K562 (cell line): ENCODE measurements around the gene MTMR3. TPM values are rescaled to one million over a fixed set of nuclear protein-coding genes. Genes with fewer than 3 reads are reported as not detected.

Source experiments
- ATAC-seq: fragments of 200-7000 bp; cut with Tn5 transposase; 3 replicates; pipeline ENCODE4 v1.9.1; 2020; ENCODE audit warnings: moderate library complexity
- BruUV-seq: library from RNA; stranded (reverse); fragments of 400-500 nt; replicated peaks from 2 replicates; lab custom pipeline; 2021; lab: Mats Ljungman, UMichigan
- CTCF ChIA-PET: fragments of 300-600 bp; formaldehyde crosslinking; extraction: SDS; loops from one replicate; lab custom pipeline; 2021; ENCODE audit warnings: low intra/inter-chr PET ratio; lab: Yijun Ruan, JAX
- POLR2A ChIA-PET: fragments of 300-600, 350-650 bp; sonication (Branson Sonifier 250); formaldehyde crosslinking; extraction: SDS; loops from one replicate; lab custom pipeline; 2021; ENCODE audit warnings: antibody characterized with exemption, inconsistent platforms; lab: Yijun Ruan, JAX
- DNase-seq, 4 experiments: peaks; one replicate each; pipeline versions ENCODE4 v3.0.0 to v3.0.0-alpha.2; 2011 to 2018; ENCODE audit warnings: low spot score in 3 of 4, mixed read lengths in 3 of 4; ENCODE audit errors: extremely low read depth in 1 of 4
- FAIRE-seq: peaks from 2 replicates; lab custom pipeline; 2011; peaks lifted over from hg19 to GRCh38; lab: Jason Lieb, UNC
- H2AFZ ChIP-seq: 2 replicates; pipeline ENCODE4 v1.6.0; 2011; ENCODE audit warnings: low read depth, low read length, control low read depth, inconsistent platforms
- H3K27ac ChIP-seq: fragments of 200-600 bp; 3 replicates; pipeline ENCODE4 v1.8.0; 2011; ENCODE audit warnings: low read depth, mild to moderate bottlenecking, control low read depth, inconsistent platforms, low read length, moderate library complexity, mixed read lengths; ENCODE audit errors: extremely low read depth
- H3K27me3 ChIP-seq, 2 experiments: fragments of 300-600 bp in 1 of 2; 2 replicates in 1 of 2; 3 replicates in 1 of 2; pipeline versions ENCODE4 v1.6.0 to v1.8.0; 2011; ENCODE audit warnings: inconsistent platforms in 2 of 2, low read length in 2 of 2, mild to moderate bottlenecking in 1 of 2, mixed read lengths in 1 of 2, moderate library complexity in 1 of 2; ENCODE audit not compliant: control insufficient read depth in 2 of 2, insufficient read depth in 2 of 2
- H3K36me3 ChIP-seq: fragments of 300-600 bp; 3 replicates; pipeline ENCODE4 v1.8.0; 2011; ENCODE audit warnings: mild to moderate bottlenecking, low read length, inconsistent platforms; ENCODE audit not compliant: control insufficient read depth, insufficient read depth
- H3K4me1 ChIP-seq, 2 experiments: fragments of 200-600 bp in 1 of 2; replicated peaks in 1 of 2; 2 replicates in 1 of 2; 3 replicates in 1 of 2; pipeline versions ENCODE4 v1.5.1 to v1.8.0; 2011; ENCODE audit warnings: inconsistent platforms in 2 of 2, low read length in 2 of 2, mild to moderate bottlenecking in 1 of 2, mixed read lengths in 1 of 2, moderate library complexity in 1 of 2; ENCODE audit not compliant: control insufficient read depth in 2 of 2, insufficient read depth in 2 of 2
- H3K4me2 ChIP-seq: 2 replicates; pipeline ENCODE4 v1.6.1; 2011; ENCODE audit warnings: low read length, control low read depth, inconsistent platforms, mixed read lengths; ENCODE audit not compliant: insufficient read depth
- H3K4me3 ChIP-seq: fragments of 200-600 bp; sonication (generic), shearing (Covaris generic); 2 replicates; pipeline ENCODE4 v1.5.1; 2016; ENCODE audit warnings: control low read depth, inconsistent platforms
- H3K79me2 ChIP-seq: fragments of 200-600 bp; 3 replicates; pipeline ENCODE4 v1.8.0; 2011; ENCODE audit warnings: low read length, inconsistent platforms; ENCODE audit not compliant: control insufficient read depth, insufficient read depth
- H3K9ac ChIP-seq, 2 experiments: 2 replicates each; pipeline versions ENCODE4 v1.6.0 to v1.6.1; 2011; ENCODE audit warnings: low read depth in 2 of 2, low read length in 2 of 2, control low read depth in 1 of 2, inconsistent platforms in 1 of 2, mild to moderate bottlenecking in 1 of 2, mixed read lengths in 1 of 2; ENCODE audit not compliant: insufficient read depth in 1 of 2
- H3K9me1 ChIP-seq: one replicate; pipeline ENCODE4 v1.6.0; 2011; ENCODE audit warnings: inconsistent platforms, mild to moderate bottlenecking, low read length, moderate library complexity; ENCODE audit not compliant: control insufficient read depth, insufficient read depth
- H3K9me3 ChIP-seq: replicated peaks from 2 replicates; pipeline ENCODE4 v1.5.1; 2011; ENCODE audit warnings: low read depth, low read length, inconsistent platforms; ENCODE audit not compliant: control insufficient read depth, insufficient read depth
- H4K20me1 ChIP-seq: replicated peaks from 2 replicates; pipeline ENCODE4 v1.6.1; 2011; ENCODE audit warnings: low read length, inconsistent platforms, mixed read lengths; ENCODE audit not compliant: control insufficient read depth, insufficient read depth
- ATF7 ChIP-seq: fragments of 450-650 bp; IDR thresholded peaks from 2 replicates; pipeline ENCODE4 v1.7.1; 2014; ENCODE audit warnings: mild to moderate bottlenecking, moderate library complexity
- CAMTA2 ChIP-seq: fragments of 250-450 bp; sonication (Bioruptor Pico); conservative IDR thresholded peaks from 2 replicates; pipeline ENCODE4 v1.5.1; 2022
- CREB5 ChIP-seq: fragments of 250-450 bp; sonication (Bioruptor Pico); IDR thresholded peaks from 2 replicates; pipeline ENCODE4 v1.5.0; 2020; ENCODE audit warnings: mild to moderate bottlenecking
- E2F6 ChIP-seq, 2 experiments: IDR thresholded peaks; 2 replicates each; pipeline ENCODE4 v1.6.1; 2011; ENCODE audit warnings: borderline replicate concordance in 1 of 2, control low read depth in 1 of 2, low read depth in 1 of 2, low read length in 1 of 2, mild to moderate bottlenecking in 1 of 2, mixed read lengths in 1 of 2, moderate library complexity in 1 of 2; ENCODE audit not compliant: insufficient read depth in 1 of 2, insufficient read length in 1 of 2, poor library complexity in 1 of 2, severe bottlenecking in 1 of 2; ENCODE audit errors: extremely low read depth in 1 of 2
- HSF4 ChIP-seq: fragments of 250-450 bp; sonication (Bioruptor Pico); IDR thresholded peaks from 2 replicates; pipeline ENCODE4 v2.1.2; 2022; ENCODE audit warnings: mild to moderate bottlenecking, moderate library complexity, borderline replicate concordance
- LEF1 ChIP-seq: fragments of 450-650 bp; IDR thresholded peaks from 2 replicates; pipeline ENCODE4 v1.6.1; 2016; ENCODE audit warnings: mild to moderate bottlenecking
- MYBL2 ChIP-seq, 2 experiments: fragments of 450-650 bp in 1 of 2; sonication (generic) in 1 of 2; formaldehyde crosslinking in 1 of 2; IDR thresholded peaks; 2 replicates each; pipeline versions ENCODE4 v1.6.1 to v1.8.1; 2017 to 2022; ENCODE audit warnings: borderline replicate concordance in 1 of 2, inconsistent platforms in 1 of 2, low read depth in 1 of 2, mild to moderate bottlenecking in 1 of 2, missing genetic modification reagents in 1 of 2, moderate library complexity in 1 of 2
- NR2C2 ChIP-seq, 2 experiments: fragments of 200-800 bp in 1 of 2; sonication (Bioruptor generic) in 1 of 2; sonication (generic) in 1 of 2; formaldehyde crosslinking in 1 of 2; IDR thresholded peaks; 2 replicates each; pipeline versions ENCODE4 v1.6.1 to v1.8.0; 2016 to 2022; ENCODE audit warnings: mild to moderate bottlenecking in 1 of 2, missing compliant biosample characterization in 1 of 2, missing genetic modification characterization in 1 of 2, missing genetic modification reagents in 1 of 2
- TEAD4 ChIP-seq, 2 experiments: sonication (generic) in 1 of 2; formaldehyde crosslinking in 1 of 2; IDR thresholded peaks; 2 replicates each; pipeline versions ENCODE4 v1.6.1 to v1.8.0; 2012 to 2022; ENCODE audit warnings: borderline replicate concordance in 1 of 2, inconsistent platforms in 1 of 2, low read length in 1 of 2, mild to moderate bottlenecking in 1 of 2, missing genetic modification reagents in 1 of 2
- ZMIZ1 ChIP-seq, 2 experiments: fragments of 150-350 bp in 1 of 2; IDR thresholded peaks; 2 replicates each; pipeline ENCODE4 v1.6.1; 2012 to 2016; ENCODE audit warnings: low read depth in 2 of 2, low read length in 2 of 2, mild to moderate bottlenecking in 1 of 2, moderate library complexity in 1 of 2
- ZNF263 ChIP-seq: sonication (generic); formaldehyde crosslinking; IDR thresholded peaks from 2 replicates; pipeline ENCODE4 v1.8.0; 2022; ENCODE audit warnings: mild to moderate bottlenecking, missing genetic modification reagents, borderline replicate concordance
- ZNF280A ChIP-seq: fragments of 450-650 bp; IDR thresholded peaks from 2 replicates; pipeline ENCODE4 v1.6.1; 2018; ENCODE audit warnings: mild to moderate bottlenecking, low read depth; ENCODE audit not compliant: partially characterized antibody
- ZNF766 ChIP-seq: fragments of 200-800 bp; sonication (Bioruptor generic); conservative IDR thresholded peaks from 2 replicates; pipeline ENCODE4 v1.6.1; 2016; ENCODE audit warnings: missing genetic modification characterization, missing compliant biosample characterization
- WGBS: fragments of 100-300 bp; shearing (Covaris generic); methylation state at CpG from one replicate; pipeline ENCODE4 v1.1.6; 2016; ENCODE audit warnings: low coverage, mixed read lengths; ENCODE audit not compliant: insufficient coverage; ENCODE audit errors: missing lambda C conversion rate; 5-methylcytosine and 5-hydroxymethylcytosine counted together
- in situ Hi-C: fragments of 300-500 bp; cut with MboI; formaldehyde crosslinking; loops from 4 replicates; pipeline ENCODE4 v1.15.0; 2018; ENCODE audit warnings: inconsistent platforms, mixed read lengths
- intact Hi-C: fragments of 100-400 bp; cut with micrococcal nuclease; formaldehyde crosslinking; loops from 2 replicates; pipeline ENCODE4 v1.14.2; 2022
- polyA plus RNA-seq, 8 experiments: library from polyadenylated mRNA; depleted of rRNA in 4 of 8; stranded (reverse) in 5 of 8; unstranded in 3 of 8; fragments of >200 nt; fragmentation: Nextera tagmentation in 2 of 8; fragmentation: Illumina TruSeq in 1 of 8; extraction: Ambion mirVana in 2 of 8; extraction: Trizol in 1 of 8; gene quantifications; 2 replicates each; pipeline versions ENCODE4 v1.2.1 to v1.2.3, GENCODE V29; 2011 to 2014; ENCODE audit warnings: inconsistent platforms in 1 of 8, missing spikeins in 1 of 8
- total RNA-seq, 7 experiments: library from RNA; depleted of rRNA in 6 of 7; stranded (reverse); fragments of >200 nt in 6 of 7; fragmentation: Illumina TruSeq in 2 of 7; extraction: Trizol in 2 of 7; gene quantifications; 2 replicates each; pipeline versions ENCODE4 v1.2.1 to v1.2.3, GENCODE V29; 2011 to 2021; ENCODE audit warnings: low replicate concordance in 1 of 7

The MTMR3 gene
- total and polyA plus RNA-seq, 9 of the 15 experiments (the other 6 are each of a cell fraction or from before 2014, with no cell fraction given): 1.6 to 13.7 (median 7.9) TPM

GRCh38 chr22:29956680-29957079 is 73.7 kb downstream of the MTMR3 start:
- 50% methylated on average over 1 of the region's 1 CpG for WGBS
- FAIRE-seq: no peak
- intact Hi-C loops: no loop called here
- TF ChIP-seq CREB5: no peak
- TF ChIP-seq NR2C2 (CRISPR knock-in tag; IDR thresholded peaks at IDR 0.05): no peak
- no peak for TF ChIP-seq NR2C2 (tag; IDR thresholded peaks at IDR 0.05)
- no peak for TF ChIP-seq ZNF263
- no peak for TF ChIP-seq LEF1
- TF ChIP-seq HSF4 (CRISPR knock-in tag): no peak
- TF ChIP-seq CAMTA2 (CRISPR knock-in tag): no peak
- TF ChIP-seq TEAD4 (IDR thresholded peaks at IDR 0.05; ENCODE audit: low read length): no peak
- no peak for TF ChIP-seq TEAD4 (CRISPR knock-in tag; IDR thresholded peaks at IDR 0.05; ENCODE audit: borderline replicate concordance)
- TF ChIP-seq ZMIZ1 (IDR thresholded peaks at IDR 0.05; ENCODE audit: low read depth in 2 of 2, low read length in 2 of 2): no peak
- no peak for TF ChIP-seq ZNF766 (CRISPR knock-in tag)
- TF ChIP-seq E2F6 (IDR thresholded peaks at IDR 0.05; ENCODE audit: borderline replicate concordance in 1 of 2, extremely low read depth in 1 of 2, insufficient read depth in 1 of 2, insufficient read length in 1 of 2, low read depth in 1 of 2, low read length in 1 of 2, poor library complexity in 1 of 2, severe bottlenecking in 1 of 2): no peak
- TF ChIP-seq MYBL2 (IDR thresholded peaks at IDR 0.05; ENCODE audit: low read depth): no peak
- no peak for TF ChIP-seq MYBL2 (CRISPR knock-in tag; IDR thresholded peaks at IDR 0.05; ENCODE audit: borderline replicate concordance)
- TF ChIP-seq ZNF280A: no peak
- no peak for TF ChIP-seq ATF7

More at GRCh38 chr22:29956680-29957079, 73.7 kb downstream of the MTMR3 start:
- H3K9me1 ChIP-seq: no peaks in the 10 kb centered on the region
- no peak overlapping the region for H3K9ac ChIP-seq
- no peaks in the 10 kb centered on the region for H3K9me3 ChIP-seq
- no peak overlapping the region for H3K4me3 ChIP-seq
- peaks cover 5 to 27% of the 10 kb centered on the region in 2 experiments; a peak in 3 of 5 replicates for H3K4me1 ChIP-seq
- DNase-seq (no peak), ATAC-seq (no peak)
- no peaks in the 10 kb centered on the region for H3K27me3 ChIP-seq
- ChIA-PET POLR2A (no interaction called here), CTCF (no interaction called here)
- H3K27ac ChIP-seq: no peak overlapping the region
- H4K20me1 ChIP-seq: no peaks in the 10 kb centered on the region
- in situ Hi-C loops: no loop called here
- H3K79me2 ChIP-seq: peaks cover 27% of the 10 kb centered on the region
- H2AFZ ChIP-seq: no peak overlapping the region
- H3K4me2 ChIP-seq: no peak overlapping the region
- BruUV-seq: no TSS peak
- no peaks in the 10 kb centered on the region for H3K36me3 ChIP-seq
